Activated CD8-positive, alpha-beta memory T cell treated with anti-CD3 and anti-CD28 coated beads, Interleukin-2, amount 50 U/mL, for 48 hours (primary cell): Measurements from ENCODE around the gene LMF2.
"Not testable (repeated sequence)": the region's sequence is repeated elsewhere in the genome, so short reads cannot be mapped to it uniquely, and the experiment has no call there.

Experiments used
- DNase-seq: peaks from one replicate; pipeline ENCODE4 v3.0.0-alpha.2; 2020

Gene LMF2

GRCh38 chr22:50522806-50523438, 15.4 kb upstream of the LMF2 start:
- DNase-seq: no peak

DNA sequence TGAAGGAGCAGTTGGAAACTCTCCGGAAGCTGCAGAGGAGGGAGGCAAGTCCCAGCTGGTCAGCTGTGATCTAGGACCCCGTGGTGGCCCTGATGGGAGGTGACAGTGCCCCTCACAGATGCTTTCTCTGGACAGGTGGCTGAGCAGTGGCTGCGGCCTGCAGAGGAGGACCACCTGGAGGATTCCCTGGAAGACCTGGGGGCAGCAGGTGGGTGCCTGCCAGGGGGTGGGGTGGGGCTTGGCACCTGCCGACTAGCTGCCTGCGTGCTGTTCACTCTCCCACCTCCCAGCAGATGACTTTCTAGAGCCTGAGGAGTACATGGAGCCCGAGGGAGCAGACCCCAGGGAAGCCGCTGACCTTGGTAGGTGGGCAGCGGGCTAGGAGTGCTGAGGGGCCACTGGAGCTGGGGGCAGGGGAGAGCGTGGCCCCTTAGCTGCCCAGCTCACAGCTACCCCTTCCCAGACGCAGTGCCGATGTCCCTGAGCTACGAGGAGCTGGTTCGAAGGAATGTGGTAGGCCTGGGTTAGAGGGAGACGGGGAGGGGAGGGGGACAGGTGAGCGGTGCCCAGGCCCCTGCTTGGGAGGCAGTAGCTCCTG, 14.8 kb upstream of the LMF2 start:
- DNase-seq: no peak

DNA sequence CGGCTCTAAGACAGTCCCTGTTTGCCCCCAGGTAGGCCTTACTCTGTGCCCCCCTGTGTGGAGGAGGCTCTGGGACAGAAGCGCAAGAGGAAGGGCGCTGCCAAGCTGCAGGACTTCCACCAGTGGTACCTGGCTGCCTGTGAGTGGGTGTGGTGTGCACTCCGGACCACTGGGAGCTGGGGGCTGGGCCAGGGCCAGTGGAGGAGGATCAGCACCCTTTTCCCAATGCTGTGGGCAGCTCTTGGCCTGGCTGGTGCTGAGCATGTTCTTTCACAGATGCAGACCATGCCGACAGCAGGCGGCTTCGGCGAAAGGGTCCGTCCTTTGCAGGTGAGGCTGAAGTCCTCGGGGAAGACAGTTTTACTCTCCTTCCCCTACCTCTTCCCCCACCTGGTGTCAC, 14.2 kb upstream of the LMF2 start:
- no peak for DNase-seq

DNA sequence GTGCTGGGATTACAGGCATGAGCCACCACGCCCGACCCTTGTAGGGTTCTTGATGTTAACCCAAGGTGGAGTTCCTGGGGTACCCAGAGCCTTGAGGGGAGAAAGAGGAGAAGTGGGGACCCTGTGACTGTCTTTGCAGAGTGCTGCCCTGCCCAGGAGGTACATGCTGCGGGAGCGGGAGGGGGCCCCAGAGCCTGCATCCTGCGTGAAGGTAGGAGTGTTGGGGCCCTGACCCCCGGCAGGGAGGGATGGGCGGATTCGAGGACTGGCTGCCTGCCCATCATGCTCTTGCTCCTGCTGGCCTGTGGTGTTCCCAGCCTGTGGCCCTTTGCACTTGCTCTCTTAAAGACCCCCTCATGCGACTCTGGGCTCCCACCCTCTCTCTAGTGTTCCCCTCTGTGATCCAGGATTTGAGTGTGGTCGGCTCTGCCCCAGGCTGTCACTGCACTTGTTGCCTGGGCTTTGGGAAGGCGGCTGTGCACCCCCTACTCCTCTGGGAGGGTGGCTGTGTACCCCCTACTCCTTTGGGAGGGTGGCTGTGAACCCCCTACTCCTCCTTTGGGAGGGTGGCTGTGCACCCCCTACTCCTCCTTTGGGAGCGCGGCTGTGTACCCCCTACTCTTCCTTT, 13.4 kb upstream of the LMF2 start:
- DNase-seq: no peak

- not testable (repeated sequence) for DNase-seq
Measured at GRCh38 chr22:50520184-50520583, 12.7 kb upstream of the LMF2 start.

DNA sequence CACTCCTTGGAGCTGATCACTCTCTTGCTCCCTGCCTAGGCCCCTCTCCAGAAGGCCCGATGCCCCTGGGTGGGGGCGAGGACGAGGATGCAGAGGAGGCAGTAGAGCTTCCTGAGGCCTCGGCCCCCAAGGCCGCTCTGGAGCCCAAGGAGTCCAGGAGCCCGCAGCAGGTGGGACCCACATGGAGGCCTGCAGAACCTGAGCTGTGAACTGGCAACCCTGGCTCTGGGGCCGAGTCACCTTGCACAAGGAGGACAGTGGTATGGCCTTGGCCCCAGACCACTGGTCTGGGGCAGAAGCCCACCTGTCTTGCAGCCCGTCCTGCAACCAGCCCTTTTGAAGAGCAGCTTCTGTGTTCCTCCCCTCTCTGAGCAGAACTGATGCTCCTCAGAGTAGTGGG, 11.6 kb upstream of the LMF2 start:
- DNase-seq: no peak

GRCh38 chr22:50518606-50519005, 11.1 kb upstream of the LMF2 start:
- DNase-seq: no peak

DNA sequence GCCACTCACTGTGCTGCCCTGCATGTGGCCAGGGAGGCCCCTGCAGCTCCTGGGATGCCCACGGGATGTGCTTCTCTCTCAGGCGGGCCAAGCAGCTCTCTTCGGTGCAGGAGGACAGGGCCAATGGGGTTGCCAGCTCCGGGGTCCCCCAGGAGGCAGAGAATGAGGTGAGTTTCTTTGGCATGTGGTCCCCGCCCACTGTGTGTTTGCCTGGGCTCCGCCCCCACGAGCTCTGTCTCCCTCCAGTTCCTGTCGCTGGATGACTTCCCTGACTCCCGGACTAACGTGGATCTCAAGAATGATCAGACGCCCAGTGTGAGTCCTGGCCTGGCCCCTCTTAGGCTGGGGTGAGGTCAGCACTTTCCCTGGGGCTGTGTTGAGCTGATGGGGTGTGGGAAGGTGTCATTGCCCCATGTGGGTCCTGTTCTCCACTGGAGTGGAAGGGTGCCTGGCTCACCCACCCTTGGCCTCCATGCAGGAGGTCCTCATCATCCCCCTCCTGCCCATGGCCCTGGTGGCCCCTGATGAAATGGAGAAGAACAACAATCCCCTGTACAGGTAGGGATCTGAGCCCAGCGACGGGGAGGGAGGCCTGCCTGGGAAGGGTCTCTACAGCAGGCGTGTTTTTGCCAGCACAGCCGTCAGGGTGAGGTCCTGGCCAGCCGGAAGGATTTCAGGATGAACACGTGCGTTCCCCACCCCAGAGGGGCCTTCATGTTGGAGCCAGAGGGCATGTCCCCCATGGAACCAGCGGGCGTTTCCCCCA, 10.2 kb upstream of the LMF2 start:
- DNase-seq: no peak

GRCh38 chr22:50516891-50517290, 9.4 kb upstream of the LMF2 start:
- no peak for DNase-seq

- DNase-seq: no peak
Measured at GRCh38 chr22:50516068-50516467, 8.6 kb upstream of the LMF2 start.

- DNase-seq: no peak
Measured at GRCh38 chr22:50513175-50513574, 5.7 kb upstream of the LMF2 start.

DNA sequence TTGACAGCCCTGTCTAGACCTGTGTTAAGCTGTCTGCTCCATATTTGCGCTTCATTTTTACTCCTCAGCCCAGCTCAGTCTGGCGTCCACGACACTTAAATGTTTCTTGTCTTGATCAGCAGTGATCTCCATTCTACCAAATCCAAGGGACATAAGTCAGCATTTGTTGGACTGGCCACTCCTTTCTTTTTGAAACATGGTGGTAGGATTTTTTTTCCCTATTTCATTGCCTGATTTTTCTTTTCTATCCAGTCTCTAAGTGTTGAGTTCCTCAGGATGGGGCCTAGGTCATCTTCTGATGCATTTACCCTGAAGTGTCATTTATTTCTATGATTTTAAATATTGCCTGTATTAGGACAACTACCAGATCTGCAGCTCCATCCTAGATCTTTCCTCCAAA, 1.4 kb upstream of the LMF2 start:
- DNase-seq: no peak

DNA sequence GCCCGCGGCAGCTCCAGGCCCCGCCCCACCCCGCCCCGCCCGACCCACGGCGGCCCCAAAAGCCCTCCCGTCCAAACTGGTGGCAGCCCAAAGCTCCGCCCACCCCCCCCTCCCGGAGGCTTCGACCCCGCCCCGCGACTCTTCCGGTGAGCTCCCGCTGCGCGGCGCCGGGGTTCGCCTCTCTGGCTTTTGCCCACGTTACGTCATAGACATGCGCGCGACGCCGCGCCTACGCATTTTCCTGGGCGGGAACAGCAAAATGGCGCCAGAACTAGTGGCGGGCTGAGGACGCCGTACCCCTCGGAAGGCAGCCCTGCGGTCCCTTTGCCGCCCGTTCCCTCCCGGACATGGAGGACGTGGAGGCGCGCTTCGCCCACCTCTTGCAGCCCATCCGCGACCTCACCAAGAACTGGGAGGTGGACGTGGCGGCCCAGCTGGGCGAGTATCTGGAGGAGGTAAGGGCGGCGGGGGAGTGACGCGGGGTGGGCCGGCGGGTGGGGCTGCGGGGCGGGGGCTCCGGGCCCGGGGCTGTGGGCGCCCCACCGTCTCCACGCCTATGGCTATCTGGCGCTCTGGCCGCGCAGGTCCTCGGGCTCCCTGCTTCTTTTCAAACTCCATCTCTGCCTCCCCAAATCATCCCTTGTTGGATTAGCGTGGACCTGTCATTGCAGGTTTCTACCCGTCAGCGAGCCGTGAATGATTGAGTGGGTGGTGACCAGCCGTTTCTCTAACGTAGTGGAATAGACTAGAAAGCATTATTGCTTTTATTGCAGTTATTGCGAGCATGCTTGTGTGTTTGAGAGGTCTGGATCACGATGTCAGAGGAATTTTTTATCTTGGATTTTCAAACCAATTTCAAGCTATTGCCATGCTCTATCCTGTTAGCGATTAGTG, 736 bp upstream of the LMF2 start, which contains the start of gene NCAPH2:
Gene NCAPH2 (plus strand): TSS at position 234 of the 894 bp plus-strand sequence. CDS start 114 bp downstream, at position 348.
- peak; percentile 100 for DNase-seq

DNA sequence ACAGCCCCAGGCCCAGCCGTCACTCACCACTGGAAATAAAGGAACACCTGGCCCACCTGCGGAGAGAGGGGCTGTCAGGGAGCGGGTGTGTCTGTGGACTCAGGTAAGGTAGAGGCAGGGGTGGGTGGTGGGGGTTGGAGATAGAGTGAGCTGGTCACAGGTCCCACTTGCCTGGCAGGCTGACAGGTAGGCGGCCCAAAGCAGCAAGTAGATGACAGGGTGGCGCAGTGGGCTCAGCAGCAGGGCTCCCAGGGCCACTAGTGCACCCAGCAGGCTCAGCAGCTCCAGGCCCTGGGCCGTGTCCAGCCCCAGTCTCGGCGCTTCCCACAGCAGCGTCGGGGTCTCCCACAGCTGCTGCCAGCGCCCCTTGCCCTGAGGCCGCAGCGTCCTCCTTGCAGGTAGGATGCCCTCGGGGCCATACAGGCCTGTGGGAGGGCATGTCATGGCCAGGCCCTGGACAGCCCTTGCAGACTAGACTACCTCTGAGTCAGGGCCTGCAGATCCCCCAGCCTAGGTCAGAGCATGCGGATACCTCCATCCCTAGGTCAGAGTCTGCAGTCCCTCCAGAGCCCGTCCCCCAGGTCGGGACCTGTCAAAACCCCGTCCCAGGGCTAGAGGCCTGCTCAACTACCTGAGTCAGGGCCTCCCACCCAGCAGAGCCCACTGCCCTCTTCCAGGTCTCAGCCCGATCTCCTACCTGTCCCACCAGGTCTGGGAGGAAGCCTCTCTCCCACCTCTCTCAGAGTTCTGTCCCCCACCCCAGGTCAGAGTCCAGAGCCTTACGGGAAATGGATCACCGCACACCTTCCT, 686 bp downstream of the LMF2 start:
- DNase-seq: no peak

DNA sequence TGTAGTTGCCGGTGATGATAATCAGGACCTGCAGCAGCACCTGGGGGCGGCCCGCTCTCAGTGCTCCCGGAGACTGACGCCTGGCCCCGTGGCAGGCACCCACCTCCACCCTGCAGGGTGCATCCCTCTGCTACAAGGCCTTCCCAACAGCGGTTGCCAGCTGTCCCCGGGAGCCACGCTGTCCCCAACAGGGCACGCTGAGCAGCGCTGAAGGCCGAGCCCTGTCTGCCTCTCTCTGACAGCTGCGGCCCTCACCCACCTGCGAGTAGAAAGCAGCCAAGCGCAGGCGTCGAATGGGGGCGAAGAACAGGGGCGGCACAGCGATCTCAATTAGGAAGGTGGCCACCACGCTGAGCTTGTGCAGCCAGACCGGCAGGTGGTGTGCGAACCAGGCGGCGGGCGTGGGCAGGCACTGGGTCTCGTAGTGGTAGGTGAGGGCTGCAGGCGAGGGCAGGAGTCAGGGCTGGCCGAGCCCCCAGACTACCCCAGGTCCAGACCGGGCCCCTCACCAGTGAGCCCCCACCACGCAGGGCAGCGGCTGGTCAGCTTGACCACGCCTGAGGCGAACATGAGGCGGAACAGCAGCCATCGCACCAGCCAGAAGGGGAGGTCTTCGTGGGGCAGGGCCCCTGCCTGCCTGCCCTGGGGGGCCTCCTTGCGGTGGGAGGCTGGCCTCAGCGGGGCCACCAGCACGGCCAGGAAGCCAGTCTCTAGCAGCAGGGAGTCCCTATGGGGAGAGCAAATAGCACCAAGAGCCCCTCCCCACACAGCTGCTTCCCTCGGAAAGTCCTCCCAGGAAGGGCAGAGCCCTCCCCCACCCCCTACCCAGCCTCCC, 1.5 kb downstream of the LMF2 start:
- no peak for DNase-seq

DNA sequence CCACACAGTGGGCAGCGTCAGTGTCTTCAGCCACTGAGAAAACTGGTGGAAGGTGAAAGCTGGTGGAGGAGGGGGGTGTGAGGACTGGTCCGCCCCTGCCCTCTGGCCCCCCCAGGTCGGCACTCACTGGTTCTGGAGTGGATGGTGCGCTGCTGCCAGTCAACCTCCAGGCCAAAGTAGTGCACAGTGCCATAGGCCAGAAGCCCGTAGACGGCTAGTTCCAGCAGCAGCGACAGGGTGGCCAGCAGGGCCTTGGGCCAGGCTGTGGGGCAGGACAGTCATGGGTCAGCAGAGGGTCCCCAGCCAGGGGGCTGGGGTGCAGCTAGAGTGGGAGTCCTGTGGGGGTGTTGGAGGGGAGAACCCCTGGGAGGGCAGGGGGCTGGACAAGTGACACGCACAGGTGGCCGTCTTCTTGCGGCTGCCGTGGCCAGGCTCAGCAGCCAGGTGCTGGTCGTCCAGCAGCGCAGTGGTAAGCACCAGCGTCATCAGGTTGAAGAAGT, 2.2 kb downstream of the LMF2 start:
- no peak for DNase-seq

- no peak for DNase-seq
Measured at GRCh38 chr22:50504369-50505211, 2.9 kb downstream of the LMF2 start.

DNA sequence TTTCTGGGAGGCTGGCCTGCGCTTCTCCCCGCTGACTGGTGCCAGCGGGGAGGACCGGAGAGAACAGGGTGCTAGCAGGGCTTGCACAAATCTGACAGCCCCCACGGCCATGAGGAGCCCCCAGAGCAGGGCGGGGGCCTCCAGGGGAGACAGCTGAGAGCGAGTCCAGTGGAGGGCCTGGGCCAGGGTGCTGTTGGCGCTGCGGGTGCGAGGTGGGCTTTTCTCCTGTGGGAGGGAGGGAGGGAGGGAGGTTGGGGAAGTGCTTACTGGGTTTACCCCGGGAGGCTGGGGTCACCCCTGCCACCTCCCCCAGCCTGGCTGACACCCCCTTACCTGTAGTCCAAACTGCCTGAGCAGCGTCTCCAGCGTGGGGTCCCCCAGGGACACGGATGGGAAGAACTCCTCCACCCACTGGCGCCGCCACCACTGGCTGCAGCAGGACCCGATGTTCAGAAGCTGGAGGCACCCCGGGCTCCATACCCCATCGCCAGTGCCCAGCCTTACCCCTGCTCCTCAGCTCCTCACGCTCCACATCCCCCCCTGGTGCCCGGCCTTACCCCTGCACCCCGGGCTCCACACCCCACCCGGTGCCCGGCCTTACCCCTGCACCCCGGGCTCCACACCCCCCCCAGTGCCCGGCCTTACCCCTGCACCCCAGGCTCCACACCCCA, 3.9 kb downstream of the LMF2 start:
- no peak for DNase-seq
